CD4-positive, alpha-beta memory T cell (primary cell): ENCODE data around the gene ECI1. TPM values are rescaled to one million over a fixed set of nuclear protein-coding genes. Genes with fewer than 3 reads are reported as not detected.
A peak's percentile ranks its signal among the peaks of the same experiment; 100 is the strongest.

Experiments used
- CTCF ChIA-PET: fragments of 350-600 bp; sonication (Branson Sonifier 250); formaldehyde crosslinking; loops from one replicate; lab custom pipeline; 2021; ENCODE audit warnings: inconsistent platforms; ENCODE audit not compliant: partially characterized antibody; lab: Charles Lee
- POLR2A ChIA-PET: fragments of 350-600 bp; sonication (Branson Sonifier 250); formaldehyde crosslinking; loops from one replicate; lab custom pipeline; 2021; ENCODE audit not compliant: partially characterized antibody; lab: Charles Lee
- DNase-seq, 5 donors: peaks; one replicate each; pipeline versions ENCODE4 v3.0.0 to v3.0.0-alpha.2; 2020 to 2022; ENCODE audit warnings: mixed read lengths in 1 of 5
- H3K27ac ChIP-seq: one replicate; pipeline ENCODE4 v1.7.0; 2013; ENCODE audit warnings: low read depth, low read length
- H3K27me3 ChIP-seq: 2 replicates; pipeline ENCODE4 v1.7.0; 2013; ENCODE audit warnings: mild to moderate bottlenecking, low read length, moderate library complexity; ENCODE audit not compliant: insufficient read depth
- H3K36me3 ChIP-seq: 2 replicates; pipeline ENCODE4 v1.7.0; 2013; ENCODE audit warnings: mild to moderate bottlenecking, low read length, moderate library complexity; ENCODE audit not compliant: insufficient read depth
- H3K4me1 ChIP-seq: 2 replicates; pipeline ENCODE4 v1.7.0; 2013; ENCODE audit warnings: mild to moderate bottlenecking, low read length, moderate library complexity; ENCODE audit not compliant: insufficient read depth
- H3K4me3 ChIP-seq, 2 donors: one replicate each; pipeline ENCODE4 v1.7.0; 2013; ENCODE audit warnings: low read length in 2 of 2, mild to moderate bottlenecking in 1 of 2
- H3K9me3 ChIP-seq, 2 donors: one replicate each; pipeline ENCODE4 v1.7.0; 2013; ENCODE audit warnings: low read length in 2 of 2, control low read depth in 1 of 2; ENCODE audit not compliant: control insufficient read depth in 1 of 2
- H3K27ac Mint-ChIP-seq, 7 donors: one replicate each; pipeline ENCODE4 v1.8.0; 2020 to 2021; ENCODE audit warnings: mixed read lengths in 7 of 7, mild to moderate bottlenecking in 6 of 7, inconsistent platforms in 3 of 7, moderate library complexity in 3 of 7
- H3K27me3 Mint-ChIP-seq, 2 donors: one replicate each; pipeline ENCODE4 v1.8.0; 2020 to 2021; ENCODE audit warnings: mixed read lengths in 2 of 2
- H3K36me3 Mint-ChIP-seq, 2 donors: one replicate each; pipeline ENCODE4 v1.8.0; 2020 to 2021; ENCODE audit warnings: mixed read lengths in 2 of 2, inconsistent platforms in 1 of 2, mild to moderate bottlenecking in 1 of 2
- H3K4me1 Mint-ChIP-seq, 4 donors: one replicate each; pipeline ENCODE4 v1.8.0; 2020 to 2021; ENCODE audit warnings: mixed read lengths in 4 of 4, mild to moderate bottlenecking in 1 of 4
- H3K4me3 Mint-ChIP-seq, 8 donors: one replicate each; pipeline ENCODE4 v1.8.0; 2020 to 2021; ENCODE audit warnings: mixed read lengths in 8 of 8, mild to moderate bottlenecking in 7 of 8, moderate library complexity in 6 of 8, inconsistent platforms in 3 of 8
- H3K9me3 Mint-ChIP-seq, 8 donors: one replicate each; pipeline ENCODE4 v1.8.0; 2020 to 2021; ENCODE audit warnings: mixed read lengths in 8 of 8, mild to moderate bottlenecking in 5 of 8, inconsistent platforms in 3 of 8, moderate library complexity in 1 of 8
- intact Hi-C: fragments of 100-400 bp; cut with micrococcal nuclease; formaldehyde crosslinking; loops from one replicate; pipeline ENCODE4 v1.15.1; 2023
- polyA plus RNA-seq, 2 donors: library from polyadenylated mRNA; unstranded; fragments of 300-500 nt; fragmentation: Illumina TruSeq; gene quantifications; one replicate each; pipeline ENCODE4 v1.2.3, GENCODE V29; 2021
- total RNA-seq, 2 experiments: library from RNA; stranded (reverse); gene quantifications; one replicate each; pipeline ENCODE4 v1.2.3, GENCODE V29; 2021

Gene ECI1
- total and polyA plus RNA-seq, 4 experiments from 2014 or later, result 33.0 to 51.1 (median 41.0) TPM

GRCh38 chr16:2252806-2253148, 1.4 kb upstream of the ECI1 start:
- Histone ChIP-seq H3K27me3 (no peaks in the 10 kb centered on the region), H3K36me3 (peaks cover 34% of the 10 kb centered on the region), H3K4me3 (no peak overlapping the region), H3K9me3 (no peaks in the 10 kb centered on the region), H3K4me1 (peaks cover 10% of the 10 kb centered on the region), H3K27ac (no peak overlapping the region)
- intact Hi-C loops, result no loop called here
- peaks cover 28 to 49% of the 10 kb centered on the region in 2 donors for H3K36me3 Mint-ChIP-seq
- H3K27me3 Mint-ChIP-seq, result no peaks in the 10 kb centered on the region
- ChIA-PET POLR2A (interaction anchor here (0.9 to 4.4 kb wide), 10 partner anchors 13 to 260 kb away, joined by 3 to 29 read pairs (median 18); partner anchors contain the start of genes CASKIN1, DNASE1L2, E4F1 and MLST8), CTCF (interaction anchor here (0.6 to 3.3 kb wide), 5 partner anchors 9 to 251 kb away, joined by 4 to 42 read pairs (median 4); partner anchors contain the start of gene E4F1)
- H3K9me3 Mint-ChIP-seq, result peaks cover 0 to 4% (median 0%) of the 10 kb centered on the region in 8 donors
- peak overlapping the region in 6 of 7 donors; percentile 54 to 90 (median 73) for H3K27ac Mint-ChIP-seq
- H3K4me3 Mint-ChIP-seq, result peak overlapping the region in 5 of 8 donors; percentile 4 to 68 (median 33)
- DNase-seq, result no peak
- H3K4me1 Mint-ChIP-seq, result peaks cover 1 to 12% (median 5%) of the 10 kb centered on the region in 4 donors

- Mint-ChIP-seq H3K27ac (peak overlapping the region; percentile 88 to 96 (median 90)), H3K4me3 (peak overlapping the region; percentile 87 to 93 (median 90)), H3K36me3 (peaks cover 17 to 32% of the 10 kb centered on the region in 2 donors), H3K27me3 (no peaks in the 10 kb centered on the region), H3K4me1 (peaks cover 1 to 12% (median 5%) of the 10 kb centered on the region in 4 donors), H3K9me3 (peaks cover 0 to 4% (median 0%) of the 10 kb centered on the region in 8 donors)
- peak overlapping the region in 1 of 2 donors; percentile 66 for H3K4me3 ChIP-seq
- H3K9me3 ChIP-seq, result no peaks in the 10 kb centered on the region
- ChIA-PET POLR2A (interaction anchor here (0.9 to 4.4 kb wide), 17 partner anchors 12 to 287 kb away, joined by 3 to 29 read pairs (median 7); partner anchors contain the start of genes ATP6V0C, CASKIN1, E4F1 and MLST8), CTCF (interaction anchor here (0.9 to 3.3 kb wide), 6 partner anchors 9 to 110 kb away, joined by 4 to 42 read pairs (median 4); no protein-coding TSS in a partner anchor)
- peaks cover 24% of the 10 kb centered on the region for H3K36me3 ChIP-seq
- H3K4me1 ChIP-seq, result peaks cover 10% of the 10 kb centered on the region
- intact Hi-C loops, result loop anchor here (1.0 to 2.0 kb wide), 6 partner anchors 18 to 227 kb away; partner anchors contain the start of genes E4F1, PGP, RNPS1 and TRAF7
- H3K27ac ChIP-seq, result peak overlapping the region; percentile 61
- H3K27me3 ChIP-seq, result no peaks in the 10 kb centered on the region
- peak in 3 of 5 donors; percentile 40 to 62 (median 42) for DNase-seq
These were observed 613 bp downstream of the ECI1 start for GRCh38 chr16:2250652-2251295.

- H3K9me3 ChIP-seq, result no peaks in the 10 kb centered on the region
- no peak overlapping the region for H3K27ac ChIP-seq
- no peaks in the 10 kb centered on the region for H3K27me3 ChIP-seq
- H3K4me3 ChIP-seq, result no peak overlapping the region
- H3K36me3 ChIP-seq, result peaks cover 21% of the 10 kb centered on the region
- CTCF ChIA-PET, result interaction anchor here (0.9 to 1.0 kb wide), 2 partner anchors 52 to 224 kb away, joined by 3 to 4 read pairs; no protein-coding TSS in a partner anchor
- Mint-ChIP-seq H3K27ac (peak overlapping the region in 1 of 7 donors; percentile 38), H3K4me1 (peaks cover 1 to 8% (median 6%) of the 10 kb centered on the region in 4 donors), H3K36me3 (peaks cover 5 to 20% of the 10 kb centered on the region in 2 donors), H3K9me3 (peaks cover 0 to 2% (median 0%) of the 10 kb centered on the region in 8 donors), H3K4me3 (no peak overlapping the region), H3K27me3 (no peaks in the 10 kb centered on the region)
- no peak for DNase-seq
- H3K4me1 ChIP-seq, result peaks cover 10% of the 10 kb centered on the region
- POLR2A ChIA-PET, result no interaction called here
- intact Hi-C loops, result no loop called here
These were observed 5.0 kb downstream of the ECI1 start for GRCh38 chr16:2246301-2246885.

- Histone ChIP-seq H3K36me3 (peaks cover 21% of the 10 kb centered on the region), H3K27ac (no peak overlapping the region), H3K9me3 (no peaks in the 10 kb centered on the region), H3K27me3 (no peaks in the 10 kb centered on the region), H3K4me3 (no peak overlapping the region), H3K4me1 (peaks cover 3% of the 10 kb centered on the region)
- DNase-seq, result no peak
- CTCF ChIA-PET, result no interaction called here
- intact Hi-C loops, result no loop called here
- POLR2A ChIA-PET, result no interaction called here
- Mint-ChIP-seq H3K36me3 (peaks cover 5 to 16% of the 10 kb centered on the region in 2 donors), H3K9me3 (no peaks in the 10 kb centered on the region), H3K27ac (no peak overlapping the region), H3K4me1 (peaks cover 0 to 2% (median 0%) of the 10 kb centered on the region in 4 donors), H3K27me3 (no peaks in the 10 kb centered on the region), H3K4me3 (no peak overlapping the region)
These were observed 6.2 kb downstream of the ECI1 start for GRCh38 chr16:2244926-2245795.

- no peak overlapping the region for H3K27ac ChIP-seq
- CTCF ChIA-PET, result no interaction called here
- intact Hi-C loops, result no loop called here
- no peaks in the 10 kb centered on the region for H3K9me3 ChIP-seq
- H3K4me3 ChIP-seq, result no peak overlapping the region
- no peak overlapping the region for H3K4me3 Mint-ChIP-seq
- no peak overlapping the region for H3K27ac Mint-ChIP-seq
- H3K4me1 Mint-ChIP-seq, result peaks cover 0 to 2% (median 0%) of the 10 kb centered on the region in 4 donors
- DNase-seq, result no peak
- peaks cover 5 to 18% of the 10 kb centered on the region in 2 donors for H3K36me3 Mint-ChIP-seq
- H3K4me1 ChIP-seq, result no peaks in the 10 kb centered on the region
- H3K36me3 ChIP-seq, result peaks cover 21% of the 10 kb centered on the region
- no peaks in the 10 kb centered on the region for H3K27me3 Mint-ChIP-seq
- POLR2A ChIA-PET, result no interaction called here
- no peaks in the 10 kb centered on the region for H3K27me3 ChIP-seq
- no peaks in the 10 kb centered on the region for H3K9me3 Mint-ChIP-seq
These were observed 7.1 kb downstream of the ECI1 start for GRCh38 chr16:2244301-2244700.

- H3K27ac Mint-ChIP-seq, result peak overlapping the region in 1 of 7 donors; percentile 10
- peaks cover 0 to 2% (median 0%) of the 10 kb centered on the region in 4 donors for H3K4me1 Mint-ChIP-seq
- no peak overlapping the region for H3K27ac ChIP-seq
- no peaks in the 10 kb centered on the region for H3K27me3 Mint-ChIP-seq
- no peaks in the 10 kb centered on the region for H3K9me3 ChIP-seq
- H3K27me3 ChIP-seq, result no peaks in the 10 kb centered on the region
- intact Hi-C loops, result no loop called here
- peaks cover 5 to 18% of the 10 kb centered on the region in 2 donors for H3K36me3 Mint-ChIP-seq
- H3K36me3 ChIP-seq, result peaks cover 21% of the 10 kb centered on the region
- no peaks in the 10 kb centered on the region for H3K4me1 ChIP-seq
- POLR2A ChIA-PET, result no interaction called here
- no peak overlapping the region for H3K4me3 Mint-ChIP-seq
- CTCF ChIA-PET, result no interaction called here
- no peaks in the 10 kb centered on the region for H3K9me3 Mint-ChIP-seq
- H3K4me3 ChIP-seq, result no peak overlapping the region
- no peak for DNase-seq
These were observed 7.6 kb downstream of the ECI1 start for GRCh38 chr16:2243781-2244180.
